Activated T-helper 1 cell treated with anti-CD3 and anti-CD28 coated beads, Interleukin-12 subunit alpha, Interleukin-12 subunit beta, Interleukin-2, Interleukin-4 antibody, amounts not matched to agents 30 ng/mL and 10 ng/mL and 1 ng/mL, durations not matched to agents 14 hours and 24 hours and 36 hours (primary cell): ENCODE measurements around the gene SLC35A5. TPM values are rescaled to one million over a fixed set of nuclear protein-coding genes. Genes with fewer than 3 reads are reported as not detected.

Experiments used
- DNase-seq: peaks from one replicate; pipeline ENCODE4 v3.0.0; 2021; ENCODE audit warnings: low spot score
- H3K27ac Mint-ChIP-seq: one replicate; pipeline ENCODE4 v1.8.0; 2021; ENCODE audit warnings: mild to moderate bottlenecking, mixed read lengths
- H3K27me3 Mint-ChIP-seq: one replicate; pipeline ENCODE4 v1.8.0; 2022; ENCODE audit warnings: mild to moderate bottlenecking, moderate library complexity, mixed read lengths; ENCODE audit not compliant: insufficient read depth
- H3K36me3 Mint-ChIP-seq: one replicate; pipeline ENCODE4 v1.8.0; 2021; ENCODE audit warnings: low read depth, mixed read lengths
- H3K4me1 Mint-ChIP-seq: one replicate; pipeline ENCODE4 v1.8.0; 2021; ENCODE audit warnings: low read depth, mixed read lengths
- H3K4me3 Mint-ChIP-seq: one replicate; pipeline ENCODE4 v1.8.0; 2021; ENCODE audit warnings: mild to moderate bottlenecking, moderate library complexity, mixed read lengths
- H3K9me3 Mint-ChIP-seq: one replicate; pipeline ENCODE4 v1.8.0; 2021; ENCODE audit warnings: mixed read lengths
- intact Hi-C: fragments of 100-400 bp; cut with micrococcal nuclease; formaldehyde crosslinking; loops from one replicate; pipeline ENCODE4 v1.15.1; 2024
- total RNA-seq: library from RNA; stranded (reverse); gene quantifications from 2 replicates; pipeline ENCODE4 v1.2.3, GENCODE V29; 2022

Gene SLC35A5
- total RNA-seq, 1 donor from 2014 or later: 15.5 TPM

DNA sequence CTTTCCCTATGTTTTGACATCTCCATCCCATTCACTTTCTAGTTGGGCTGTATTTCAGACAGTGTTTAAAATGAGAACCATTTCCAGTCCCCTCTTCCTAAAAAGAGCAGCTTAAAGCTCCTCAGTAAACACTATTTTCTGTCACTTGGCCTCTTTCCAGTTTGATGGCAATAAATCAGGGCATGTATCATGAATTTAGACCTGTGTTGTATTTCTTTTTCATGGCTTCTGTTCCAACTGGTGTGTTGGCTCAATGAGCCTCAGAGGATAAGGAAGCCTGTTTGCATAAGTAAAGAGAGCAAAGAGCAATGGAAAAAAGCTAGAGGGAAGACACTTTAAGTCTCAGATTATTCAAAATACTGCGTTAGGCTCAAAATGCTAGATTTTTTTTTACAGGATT, 71.9 kb downstream of the SLC35A5 start:
- no peak for DNase-seq
- Mint-ChIP-seq H3K4me3 (no peak overlapping the region), H3K36me3 (no peaks in the 10 kb centered on the region), H3K27ac (no peak overlapping the region), H3K27me3 (no peaks in the 10 kb centered on the region), H3K9me3 (no peaks in the 10 kb centered on the region), H3K4me1 (peaks cover 29% of the 10 kb centered on the region)
- intact Hi-C loops: no loop called here

DNA sequence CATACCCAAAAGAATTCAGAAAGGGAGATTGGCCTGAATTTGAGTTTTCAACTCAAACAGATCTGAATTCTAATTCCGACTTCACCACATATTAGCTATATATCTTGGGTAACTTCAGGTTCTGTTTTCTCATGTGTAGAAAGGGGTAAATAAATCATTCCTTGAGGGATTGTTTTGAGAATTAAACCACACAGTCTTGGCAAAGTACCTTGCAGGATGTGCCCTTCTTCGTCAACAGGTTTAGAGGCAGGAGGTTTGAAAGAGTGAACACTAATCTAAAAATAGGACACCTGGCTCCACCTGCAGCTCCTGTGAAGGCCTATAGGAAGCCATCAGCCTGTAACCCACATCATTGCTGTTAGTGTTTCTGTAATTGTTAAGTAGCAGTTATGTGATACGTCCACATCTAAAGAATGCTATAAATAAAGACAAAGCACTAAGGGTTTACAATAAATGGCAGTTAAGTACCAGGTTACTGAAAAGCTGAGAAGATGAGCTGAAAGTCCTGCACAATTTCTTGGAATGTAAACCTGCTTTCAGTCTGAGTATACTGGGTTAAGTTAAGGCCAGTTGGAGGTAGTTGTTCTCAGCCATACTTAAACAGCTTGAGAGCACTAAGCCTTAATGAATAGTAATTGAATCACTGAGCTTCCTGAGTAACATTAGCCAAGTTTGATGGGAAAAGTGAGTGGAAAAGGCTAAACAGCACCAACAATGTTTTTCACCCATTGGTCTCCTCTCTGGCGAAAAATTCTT, 73.1 kb downstream of the SLC35A5 start:
- no peak for DNase-seq
- Mint-ChIP-seq H3K36me3 (no peaks in the 10 kb centered on the region), H3K4me3 (no peak overlapping the region), H3K27ac (peak overlapping the region; percentile 6), H3K4me1 (peaks cover 23% of the 10 kb centered on the region), H3K9me3 (no peaks in the 10 kb centered on the region), H3K27me3 (no peaks in the 10 kb centered on the region)
- intact Hi-C loops: loop anchor here (1.0 kb wide), 1 partner anchor 53 kb away; no protein-coding TSS in a partner anchor

Other genes starting within 250 kb of the SLC35A5 start
- 141 TPM in 2 replicates for gene CD200, start 228.9 kb upstream of the SLC35A5 start, total RNA-seq
- 39.4 and 40.7 TPM in 2 replicates for gene BTLA, start 62.6 kb upstream of the SLC35A5 start, total RNA-seq
- 66.2 and 69.8 TPM in 2 replicates for gene ATG3, start 83 bp upstream of the SLC35A5 start, total RNA-seq
- 0.23 TPM in 1 of 2 replicates, not detected in the other for gene CCDC80, start 79.1 kb downstream of the SLC35A5 start, total RNA-seq